ENCODE measurements around the gene KIAA1191. TPM values are rescaled to one million over a fixed set of nuclear protein-coding genes. Genes with fewer than 3 reads are reported as not detected.
"Not testable (repeated sequence)": the region's sequence is repeated elsewhere in the genome, so short reads cannot be mapped to it uniquely, and the experiment has no call there.

KIAA1191 gene
- total RNA-seq: 60.9 and 63.4 TPM in 2 replicates

- DNase-seq (ENCODE audit: low spot score): peak; percentile 93
- Mint-ChIP-seq H3K4me1 (ENCODE audit: low read depth) (peaks cover 36% of the 10 kb centered on the region), H3K27ac (peak within 1 kb of the TSS; percentile 91), H3K4me3 (peak within 1 kb of the TSS; percentile 97), H3K36me3 (ENCODE audit: low read depth) (peaks cover 14% of the 10 kb centered on the region), H3K9me3 (no peaks in the 10 kb centered on the region), H3K27me3 (ENCODE audit: insufficient read depth) (no peaks in the 10 kb centered on the region)
- intact Hi-C loops (cut with micrococcal nuclease): loop anchor here (1.0 to 10.0 kb wide), 8 partner anchors 27 to 1153 kb away; partner anchors contain the start of genes CLTB, DDX41, FAF2 and HIGD2A
Measured at GRCh38 chr5:176361437-176362232, at the start of gene KIAA1191. Gene KIAA1191 (minus strand): TSS chr5:176361764. CDS start chr5:176359508, 2,256 bp downstream.

DNA sequence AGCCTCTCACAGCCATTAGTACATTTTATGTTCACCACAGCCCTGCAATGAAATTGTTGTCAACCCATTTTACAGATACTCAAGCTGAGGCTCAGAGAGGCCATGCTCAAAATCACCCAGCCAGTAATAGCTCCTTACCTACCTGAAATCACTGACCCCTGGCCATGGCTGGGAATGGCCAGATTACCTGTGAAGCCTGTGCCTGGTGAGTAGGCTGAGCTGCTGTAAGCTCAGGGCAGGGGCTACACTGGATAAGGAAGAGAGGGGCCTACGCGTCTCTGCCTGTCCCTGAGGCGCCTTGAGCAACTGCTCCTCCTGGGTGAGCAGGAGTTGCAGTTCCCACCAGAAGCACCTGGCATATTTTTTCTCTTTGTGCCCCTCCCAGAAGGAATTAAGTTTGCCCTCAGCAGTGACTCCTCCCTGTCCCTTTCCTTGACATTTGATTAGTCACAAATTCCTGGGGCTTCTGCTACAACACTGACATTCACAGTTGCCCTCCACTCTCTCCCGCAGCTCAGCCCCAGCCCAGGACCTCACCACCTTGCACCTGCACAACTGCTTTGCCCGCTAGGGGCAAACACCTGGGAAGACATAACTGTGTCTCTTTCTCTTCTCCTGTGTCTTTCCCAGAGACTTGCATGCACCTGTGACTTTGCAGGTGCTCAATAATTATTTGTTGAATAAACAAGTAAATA is 49.1 kb upstream of the KIAA1191 start:
- Mint-ChIP-seq H3K4me3 (no peak overlapping the region), H3K27ac (no peak overlapping the region), H3K9me3 (no peaks in the 10 kb centered on the region), H3K4me1 (ENCODE audit: low read depth) (peaks cover 37% of the 10 kb centered on the region), H3K36me3 (ENCODE audit: low read depth) (peaks cover 17% of the 10 kb centered on the region), H3K27me3 (ENCODE audit: insufficient read depth) (no peaks in the 10 kb centered on the region)
- intact Hi-C loops (cut with micrococcal nuclease): no loop called here
- DNase-seq (ENCODE audit: low spot score): no peak

DNA sequence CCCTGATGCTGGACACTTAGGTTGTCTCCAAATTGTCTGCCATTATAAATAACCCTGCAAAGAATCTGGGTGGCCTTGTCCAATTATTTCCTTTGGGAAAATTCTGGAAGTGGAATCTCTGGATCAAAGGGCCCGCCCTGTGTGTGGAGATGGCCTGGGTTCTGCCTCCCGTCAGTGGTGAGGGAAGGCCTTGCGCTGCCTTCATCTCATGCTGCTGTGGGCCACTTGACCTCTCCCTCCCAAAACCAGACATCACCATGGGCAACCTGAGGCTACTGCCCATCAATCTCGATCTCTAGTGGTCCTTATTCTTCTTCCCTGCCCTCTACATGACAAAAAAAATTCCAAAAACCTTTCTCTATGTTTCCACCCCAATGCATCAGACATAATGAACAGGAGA is 48.2 kb upstream of the KIAA1191 start:
- Mint-ChIP-seq H3K27ac (no peak overlapping the region), H3K27me3 (ENCODE audit: insufficient read depth) (no peaks in the 10 kb centered on the region), H3K9me3 (no peaks in the 10 kb centered on the region), H3K36me3 (ENCODE audit: low read depth) (peaks cover 17% of the 10 kb centered on the region), H3K4me3 (no peak overlapping the region), H3K4me1 (ENCODE audit: low read depth) (peaks cover 28% of the 10 kb centered on the region)
- intact Hi-C loops (cut with micrococcal nuclease): no loop called here
- no peak for DNase-seq (ENCODE audit: low spot score)

DNA sequence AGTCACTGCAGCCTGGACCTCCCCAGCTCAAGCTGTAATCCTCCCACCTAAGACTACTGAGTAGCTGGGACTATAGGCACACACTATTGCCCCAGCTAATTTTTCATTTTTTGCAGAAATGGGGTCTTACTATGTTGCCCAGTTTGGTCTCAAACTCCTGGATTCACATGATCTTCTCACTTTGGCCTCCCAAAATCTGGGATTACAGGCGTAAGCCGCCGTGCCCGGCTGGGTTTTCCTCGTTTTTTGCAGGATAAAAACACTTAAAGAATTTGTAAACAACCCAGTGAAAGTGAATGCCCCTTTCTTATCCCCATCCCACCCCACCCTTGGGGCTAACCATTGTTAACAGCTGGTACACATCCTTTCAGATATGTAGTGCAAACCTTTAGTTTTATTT is 47.0 kb upstream of the KIAA1191 start:
- Mint-ChIP-seq H3K36me3 (ENCODE audit: low read depth) (peaks cover 17% of the 10 kb centered on the region), H3K4me3 (no peak overlapping the region), H3K4me1 (ENCODE audit: low read depth) (peaks cover 20% of the 10 kb centered on the region), H3K27me3 (ENCODE audit: insufficient read depth) (no peaks in the 10 kb centered on the region), H3K9me3 (no peaks in the 10 kb centered on the region), H3K27ac (no peak overlapping the region)
- intact Hi-C loops (cut with micrococcal nuclease): no loop called here
- DNase-seq (ENCODE audit: low spot score): no peak

- not testable (repeated sequence) for H3K27ac Mint-ChIP-seq
Measured at GRCh38 chr5:176408252-176408573, 46.6 kb upstream of the KIAA1191 start.

GRCh38 chr5:176407456-176408251 is 46.1 kb upstream of the KIAA1191 start:
- Mint-ChIP-seq H3K4me3 (no peak overlapping the region), H3K36me3 (ENCODE audit: low read depth) (peaks cover 17% of the 10 kb centered on the region), H3K27ac (no peak overlapping the region), H3K9me3 (no peaks in the 10 kb centered on the region), H3K4me1 (ENCODE audit: low read depth) (peaks cover 13% of the 10 kb centered on the region), H3K27me3 (ENCODE audit: insufficient read depth) (no peaks in the 10 kb centered on the region)
- intact Hi-C loops (cut with micrococcal nuclease): no loop called here
- DNase-seq (ENCODE audit: low spot score): no peak

More at GRCh38 chr5:176408252-176408573, 46.6 kb upstream of the KIAA1191 start:
- DNase-seq (ENCODE audit: low spot score); H3K9me3 Mint-ChIP-seq; H3K4me3 Mint-ChIP-seq; intact Hi-C loops (cut with micrococcal nuclease); H3K27me3 Mint-ChIP-seq (ENCODE audit: insufficient read depth): not testable (repeated sequence)
- peaks cover 18% of the 10 kb centered on the region for H3K4me1 Mint-ChIP-seq (ENCODE audit: low read depth)
- peaks cover 17% of the 10 kb centered on the region for H3K36me3 Mint-ChIP-seq (ENCODE audit: low read depth)

DNA sequence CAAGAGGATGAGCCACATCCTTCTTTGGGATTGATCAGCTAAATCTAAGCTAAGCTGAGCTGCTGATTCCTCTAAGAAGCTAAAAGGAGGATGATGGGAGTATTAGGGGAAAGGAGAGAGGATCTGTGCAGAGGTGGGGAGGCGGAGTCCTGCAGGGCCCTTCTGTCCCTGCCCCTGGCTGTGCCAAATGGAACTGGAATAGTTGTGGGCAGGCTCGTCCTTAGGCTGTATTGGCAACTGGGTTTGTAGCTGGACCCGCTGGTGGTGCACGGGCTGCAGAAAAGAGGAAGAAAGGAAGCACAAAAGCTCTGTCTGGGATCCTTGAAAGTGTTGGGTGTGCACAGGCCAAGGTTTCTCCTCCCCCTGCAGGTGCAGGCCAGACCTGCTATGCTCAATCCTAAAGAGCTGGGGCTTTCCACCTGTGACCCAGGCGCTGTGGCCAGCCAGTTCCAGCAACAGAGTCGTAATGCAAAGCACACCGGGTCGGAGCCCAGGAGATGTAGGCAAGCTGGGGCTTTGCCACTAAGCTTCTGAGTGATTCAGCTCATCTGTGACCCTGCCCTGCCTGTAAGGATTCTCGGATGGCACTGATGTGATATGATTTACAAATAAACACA is 45.0 kb upstream of the KIAA1191 start:
- H3K4me1 Mint-ChIP-seq (ENCODE audit: low read depth): peaks cover 9% of the 10 kb centered on the region
- no peak overlapping the region for H3K27ac Mint-ChIP-seq
- peaks cover 17% of the 10 kb centered on the region for H3K36me3 Mint-ChIP-seq (ENCODE audit: low read depth)
- no peak overlapping the region for H3K4me3 Mint-ChIP-seq
- intact Hi-C loops (cut with micrococcal nuclease): no loop called here
- DNase-seq (ENCODE audit: low spot score): no peak
- no peaks in the 10 kb centered on the region for H3K27me3 Mint-ChIP-seq (ENCODE audit: insufficient read depth)
- no peaks in the 10 kb centered on the region for H3K9me3 Mint-ChIP-seq

GRCh38 chr5:176405656-176406435 is 44.3 kb upstream of the KIAA1191 start:
- Mint-ChIP-seq H3K9me3 (no peaks in the 10 kb centered on the region), H3K4me1 (ENCODE audit: low read depth) (peaks cover 2% of the 10 kb centered on the region)
- intact Hi-C loops (cut with micrococcal nuclease): no loop called here

DNA sequence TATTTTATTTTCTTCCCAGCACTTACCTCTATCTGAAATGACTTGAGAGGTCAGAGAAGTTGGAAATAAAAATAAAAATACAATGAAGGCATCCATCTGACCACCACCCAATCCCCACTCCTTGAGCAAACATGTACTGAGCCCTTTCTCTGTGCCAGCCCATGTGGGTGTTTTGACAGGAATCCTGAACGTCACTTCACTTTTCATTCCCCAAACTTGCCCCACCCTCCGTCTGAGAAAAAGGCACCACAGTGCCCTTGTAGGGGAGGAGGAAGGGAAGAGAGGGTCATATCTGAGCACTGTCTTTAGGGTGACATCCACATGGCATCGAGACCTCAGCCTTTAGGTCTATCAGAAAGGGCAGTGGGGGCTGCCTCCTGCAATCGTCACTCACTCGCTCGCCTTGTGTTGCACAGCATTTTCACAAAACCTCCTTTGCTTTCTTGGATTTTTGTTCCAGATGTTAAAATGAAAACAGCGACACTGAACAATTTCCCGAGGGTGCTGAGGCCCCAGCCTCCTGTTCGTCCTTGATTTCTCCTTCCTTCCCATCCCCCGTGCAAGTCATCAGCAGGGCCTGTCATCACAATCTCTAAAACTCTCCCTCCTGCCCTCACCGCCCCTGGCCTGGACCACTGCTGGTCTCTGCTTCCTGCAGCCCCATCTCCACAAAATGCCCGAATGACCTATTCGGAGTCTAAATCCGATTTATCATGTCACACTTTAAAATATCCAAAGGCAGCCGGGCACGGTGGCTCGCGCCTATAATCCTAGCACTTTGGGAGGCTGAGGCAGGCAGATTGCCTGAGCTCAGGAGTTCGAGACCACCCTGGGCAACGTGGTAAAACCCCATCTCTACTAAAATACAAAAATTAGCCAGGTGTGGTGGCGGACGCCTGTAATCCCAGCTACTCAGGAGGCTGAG is 40.0 kb upstream of the KIAA1191 start:
- H3K27ac Mint-ChIP-seq: no peak overlapping the region
- no peaks in the 10 kb centered on the region for H3K4me1 Mint-ChIP-seq (ENCODE audit: low read depth)
- H3K27me3 Mint-ChIP-seq (ENCODE audit: insufficient read depth): no peaks in the 10 kb centered on the region
- intact Hi-C loops (cut with micrococcal nuclease): no loop called here
- H3K4me3 Mint-ChIP-seq: no peak overlapping the region
- peaks cover 12% of the 10 kb centered on the region for H3K36me3 Mint-ChIP-seq (ENCODE audit: low read depth)
- no peaks in the 10 kb centered on the region for H3K9me3 Mint-ChIP-seq
- DNase-seq (ENCODE audit: low spot score): no peak

More at GRCh38 chr5:176405656-176406435, 44.3 kb upstream of the KIAA1191 start:
- no peak overlapping the region for H3K4me3 Mint-ChIP-seq
- no peak overlapping the region for H3K27ac Mint-ChIP-seq
- peaks cover 14% of the 10 kb centered on the region for H3K36me3 Mint-ChIP-seq (ENCODE audit: low read depth)
- DNase-seq (ENCODE audit: low spot score): no peak
- H3K27me3 Mint-ChIP-seq (ENCODE audit: insufficient read depth): no peaks in the 10 kb centered on the region

- Mint-ChIP-seq H3K27me3 (ENCODE audit: insufficient read depth) (no peaks in the 10 kb centered on the region), H3K4me1 (ENCODE audit: low read depth) (no peaks in the 10 kb centered on the region), H3K9me3 (no peaks in the 10 kb centered on the region), H3K36me3 (ENCODE audit: low read depth) (peaks cover 12% of the 10 kb centered on the region), H3K4me3 (no peak overlapping the region), H3K27ac (no peak overlapping the region)
- intact Hi-C loops (cut with micrococcal nuclease): no loop called here
- no peak for DNase-seq (ENCODE audit: low spot score)
Measured at GRCh38 chr5:176400382-176401156, 39.0 kb upstream of the KIAA1191 start.
